K562 (cell line): ENCODE results near the gene BRD7. TPM values are rescaled to one million over a fixed set of nuclear protein-coding genes. Genes with fewer than 3 reads are reported as not detected.

Experiments used
- ATAC-seq: fragments of 200-7000 bp; cut with Tn5 transposase; 3 replicates; pipeline ENCODE4 v1.9.1; 2020; ENCODE audit warnings: moderate library complexity
- BruUV-seq: library from RNA; stranded (reverse); fragments of 400-500 nt; replicated peaks from 2 replicates; lab custom pipeline; 2021; lab: Mats Ljungman, UMichigan
- CTCF ChIA-PET: fragments of 300-600 bp; formaldehyde crosslinking; extraction: SDS; loops from one replicate; lab custom pipeline; 2021; ENCODE audit warnings: low intra/inter-chr PET ratio; lab: Yijun Ruan, JAX
- POLR2A ChIA-PET: fragments of 300-600, 350-650 bp; sonication (Branson Sonifier 250); formaldehyde crosslinking; extraction: SDS; loops from one replicate; lab custom pipeline; 2021; ENCODE audit warnings: antibody characterized with exemption, inconsistent platforms; lab: Yijun Ruan, JAX
- DNase-seq, 4 experiments: peaks; one replicate each; pipeline versions ENCODE4 v3.0.0 to v3.0.0-alpha.2; 2011 to 2018; ENCODE audit warnings: low spot score in 3 of 4, mixed read lengths in 3 of 4; ENCODE audit errors: extremely low read depth in 1 of 4
- FAIRE-seq: peaks from 2 replicates; lab custom pipeline; 2011; peaks lifted over from hg19 to GRCh38; lab: Jason Lieb, UNC
- H2AFZ ChIP-seq: 2 replicates; pipeline ENCODE4 v1.6.0; 2011; ENCODE audit warnings: low read depth, low read length, control low read depth, inconsistent platforms
- H3K27ac ChIP-seq: fragments of 200-600 bp; 3 replicates; pipeline ENCODE4 v1.8.0; 2011; ENCODE audit warnings: low read depth, mild to moderate bottlenecking, control low read depth, inconsistent platforms, low read length, moderate library complexity, mixed read lengths; ENCODE audit errors: extremely low read depth
- H3K27me3 ChIP-seq, 2 experiments: fragments of 300-600 bp in 1 of 2; 2 replicates in 1 of 2; 3 replicates in 1 of 2; pipeline versions ENCODE4 v1.6.0 to v1.8.0; 2011; ENCODE audit warnings: inconsistent platforms in 2 of 2, low read length in 2 of 2, mild to moderate bottlenecking in 1 of 2, mixed read lengths in 1 of 2, moderate library complexity in 1 of 2; ENCODE audit not compliant: control insufficient read depth in 2 of 2, insufficient read depth in 2 of 2
- H3K36me3 ChIP-seq: fragments of 300-600 bp; 3 replicates; pipeline ENCODE4 v1.8.0; 2011; ENCODE audit warnings: mild to moderate bottlenecking, low read length, inconsistent platforms; ENCODE audit not compliant: control insufficient read depth, insufficient read depth
- H3K4me1 ChIP-seq, 2 experiments: fragments of 200-600 bp in 1 of 2; replicated peaks in 1 of 2; 2 replicates in 1 of 2; 3 replicates in 1 of 2; pipeline versions ENCODE4 v1.5.1 to v1.8.0; 2011; ENCODE audit warnings: inconsistent platforms in 2 of 2, low read length in 2 of 2, mild to moderate bottlenecking in 1 of 2, mixed read lengths in 1 of 2, moderate library complexity in 1 of 2; ENCODE audit not compliant: control insufficient read depth in 2 of 2, insufficient read depth in 2 of 2
- H3K4me2 ChIP-seq: 2 replicates; pipeline ENCODE4 v1.6.1; 2011; ENCODE audit warnings: low read length, control low read depth, inconsistent platforms, mixed read lengths; ENCODE audit not compliant: insufficient read depth
- H3K4me3 ChIP-seq: fragments of 200-600 bp; sonication (generic), shearing (Covaris generic); 2 replicates; pipeline ENCODE4 v1.5.1; 2016; ENCODE audit warnings: control low read depth, inconsistent platforms
- H3K79me2 ChIP-seq: fragments of 200-600 bp; 3 replicates; pipeline ENCODE4 v1.8.0; 2011; ENCODE audit warnings: low read length, inconsistent platforms; ENCODE audit not compliant: control insufficient read depth, insufficient read depth
- H3K9ac ChIP-seq, 2 experiments: 2 replicates each; pipeline versions ENCODE4 v1.6.0 to v1.6.1; 2011; ENCODE audit warnings: low read depth in 2 of 2, low read length in 2 of 2, control low read depth in 1 of 2, inconsistent platforms in 1 of 2, mild to moderate bottlenecking in 1 of 2, mixed read lengths in 1 of 2; ENCODE audit not compliant: insufficient read depth in 1 of 2
- H3K9me1 ChIP-seq: one replicate; pipeline ENCODE4 v1.6.0; 2011; ENCODE audit warnings: inconsistent platforms, mild to moderate bottlenecking, low read length, moderate library complexity; ENCODE audit not compliant: control insufficient read depth, insufficient read depth
- H3K9me3 ChIP-seq: replicated peaks from 2 replicates; pipeline ENCODE4 v1.5.1; 2011; ENCODE audit warnings: low read depth, low read length, inconsistent platforms; ENCODE audit not compliant: control insufficient read depth, insufficient read depth
- H4K20me1 ChIP-seq: replicated peaks from 2 replicates; pipeline ENCODE4 v1.6.1; 2011; ENCODE audit warnings: low read length, inconsistent platforms, mixed read lengths; ENCODE audit not compliant: control insufficient read depth, insufficient read depth
- CBFA2T2 ChIP-seq: fragments of 450-650 bp; conservative IDR thresholded peaks from 2 replicates; pipeline ENCODE4 v1.6.1; 2017; ENCODE audit warnings: mild to moderate bottlenecking
- CBX3 ChIP-seq, 2 experiments: IDR thresholded peaks; 1 replicate in 1 of 2; 2 replicates in 1 of 2; pipeline ENCODE4 v1.6.1; 2012; ENCODE audit warnings: inconsistent platforms in 2 of 2, low read length in 2 of 2, borderline replicate concordance in 1 of 2, control low read depth in 1 of 2
- DACH1 ChIP-seq: fragments of 450-650 bp; IDR thresholded peaks from 2 replicates; pipeline ENCODE4 v1.6.1; 2018; ENCODE audit not compliant: partially characterized antibody
- FOXJ2 ChIP-seq: fragments of 200-800 bp; sonication (Bioruptor generic); IDR thresholded peaks from 2 replicates; pipeline ENCODE4 v1.6.1; 2016; ENCODE audit warnings: missing genetic modification characterization, missing compliant biosample characterization
- GATA2 ChIP-seq: sonication (generic); formaldehyde crosslinking; IDR thresholded peaks from 2 replicates; pipeline ENCODE4 v1.4.0; 2020; ENCODE audit warnings: mild to moderate bottlenecking, missing genetic modification reagents
- GATAD2B ChIP-seq: fragments of 450-650 bp; IDR thresholded peaks from 2 replicates; pipeline ENCODE4 v1.6.1; 2017; ENCODE audit warnings: mild to moderate bottlenecking, borderline replicate concordance
- RBBP5 ChIP-seq: fragments of 200-600 bp; sonication (generic); IDR thresholded peaks from 2 replicates; pipeline ENCODE4 v1.6.1; 2012; ENCODE audit warnings: borderline replicate concordance, mild to moderate bottlenecking, low read length, control low read depth, inconsistent platforms; ENCODE audit not compliant: insufficient read depth, poor library complexity, severe bottlenecking
- STAG1 ChIP-seq: sonication (generic); formaldehyde crosslinking; IDR thresholded peaks from 2 replicates; pipeline ENCODE4 v1.5.0; 2020; ENCODE audit warnings: missing genetic modification reagents, borderline replicate concordance
- ZC3H4 ChIP-seq: sonication (generic); formaldehyde crosslinking; IDR thresholded peaks from 2 replicates; pipeline ENCODE4 v1.9.0; 2021; ENCODE audit warnings: missing genetic modification reagents, borderline replicate concordance
- ZNF668 ChIP-seq: fragments of 250-450 bp; sonication (Bioruptor Pico); IDR thresholded peaks from 2 replicates; pipeline ENCODE4 v1.8.0; 2022; ENCODE audit warnings: mild to moderate bottlenecking, inconsistent platforms
- ZNF764 ChIP-seq: fragments of 250-450 bp; sonication (Bioruptor Pico); IDR thresholded peaks from 2 replicates; pipeline ENCODE4 v1.4.0; 2020; ENCODE audit warnings: low read depth, mild to moderate bottlenecking, moderate library complexity
- WGBS: fragments of 100-300 bp; shearing (Covaris generic); methylation state at CpG from one replicate; pipeline ENCODE4 v1.1.6; 2016; ENCODE audit warnings: low coverage, mixed read lengths; ENCODE audit not compliant: insufficient coverage; ENCODE audit errors: missing lambda C conversion rate; 5-methylcytosine and 5-hydroxymethylcytosine counted together
- in situ Hi-C: fragments of 300-500 bp; cut with MboI; formaldehyde crosslinking; loops from 4 replicates; pipeline ENCODE4 v1.15.0; 2018; ENCODE audit warnings: inconsistent platforms, mixed read lengths
- intact Hi-C: fragments of 100-400 bp; cut with micrococcal nuclease; formaldehyde crosslinking; loops from 2 replicates; pipeline ENCODE4 v1.14.2; 2022
- polyA plus RNA-seq, 8 experiments: library from polyadenylated mRNA; depleted of rRNA in 4 of 8; stranded (reverse) in 5 of 8; unstranded in 3 of 8; fragments of >200 nt; fragmentation: Nextera tagmentation in 2 of 8; fragmentation: Illumina TruSeq in 1 of 8; extraction: Ambion mirVana in 2 of 8; extraction: Trizol in 1 of 8; gene quantifications; 2 replicates each; pipeline versions ENCODE4 v1.2.1 to v1.2.3, GENCODE V29; 2011 to 2014; ENCODE audit warnings: inconsistent platforms in 1 of 8, missing spikeins in 1 of 8
- total RNA-seq, 7 experiments: library from RNA; depleted of rRNA in 6 of 7; stranded (reverse); fragments of >200 nt in 6 of 7; fragmentation: Illumina TruSeq in 2 of 7; extraction: Trizol in 2 of 7; gene quantifications; 2 replicates each; pipeline versions ENCODE4 v1.2.1 to v1.2.3, GENCODE V29; 2011 to 2021; ENCODE audit warnings: low replicate concordance in 1 of 7
- TF ChIP-seq, protein P1 (sequence below), 2 experiments: IDR thresholded peaks in 1 of 2; conservative IDR thresholded peaks in 1 of 2; 2 replicates each; pipeline ENCODE4 v1.6.1; 2016; ENCODE audit warnings: low read depth in 2 of 2, mild to moderate bottlenecking in 1 of 2, missing compliant biosample characterization in 1 of 2, missing genetic modification characterization in 1 of 2, moderate library complexity in 1 of 2
- TF ChIP-seq, protein P2 (sequence below): fragments of 450-650 bp; IDR thresholded peaks from 2 replicates; pipeline ENCODE4 v1.6.1; 2016; ENCODE audit warnings: antibody characterized with exemption
- TF ChIP-seq, protein P3 (sequence below): fragments of 200-400 bp; formaldehyde crosslinking; IDR thresholded peaks from 2 replicates; pipeline ENCODE4 v1.6.1; 2017; ENCODE audit warnings: mild to moderate bottlenecking, low read depth, low read length, moderate library complexity

Gene BRD7
- total and polyA plus RNA-seq, 9 of the 15 experiments (the other 6 are each of a cell fraction or from before 2014, with no cell fraction given), result 20.6 to 101 (median 68.7) TPM

DNA sequence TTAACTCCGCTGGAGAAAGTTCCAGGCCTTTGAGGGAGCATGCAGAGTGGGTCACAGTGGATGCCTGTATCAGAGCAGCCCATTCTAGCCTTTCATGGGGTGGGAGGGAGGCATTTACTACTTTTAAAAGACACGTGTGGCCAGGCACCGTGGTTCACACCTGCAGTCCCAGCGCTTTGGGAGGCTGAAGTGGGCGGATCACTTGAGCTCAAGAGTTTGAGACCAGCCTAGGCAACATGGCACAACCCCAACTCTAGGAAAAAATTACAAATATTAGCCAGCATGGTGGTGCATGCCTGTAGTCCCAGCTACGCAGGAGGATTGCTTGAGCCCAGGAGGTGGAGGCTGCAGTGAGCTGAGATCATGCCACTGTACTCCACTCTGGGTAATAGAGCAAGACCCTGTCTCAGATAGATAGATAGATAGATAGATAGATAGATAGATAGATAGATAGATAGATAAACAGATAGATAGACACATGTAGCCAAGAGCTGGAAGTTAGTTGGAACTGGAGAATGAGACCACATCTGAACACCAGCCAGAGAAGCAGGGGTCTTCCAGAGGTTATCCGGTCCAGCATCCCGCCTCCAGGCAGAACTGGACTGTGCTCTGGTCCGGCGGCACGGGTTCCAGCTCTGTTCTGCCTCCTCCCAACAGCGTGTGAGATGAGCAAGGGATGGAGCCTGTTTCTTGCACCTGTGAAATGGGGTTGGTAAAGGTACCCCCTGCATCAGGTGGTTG, 98.8 kb downstream of the BRD7 start:
- in situ Hi-C loops, result loop anchor here (25.0 kb wide), 1 partner anchor 1658 kb away; the partner anchor contains the start of gene N4BP1
- no peak overlapping the region for H3K4me3 ChIP-seq
- TF ChIP-seq FOXJ2 (no peak), ZC3H4 (CRISPR knock-in tag) (no peak), GATAD2B (peak; percentile 67; the same call in 1 of the 2 replicates), STAG1 (CRISPR knock-in tag) (no peak), ZNF668 (CRISPR knock-in tag) (no peak), GATA2 (CRISPR knock-in tag) (peak; percentile 48; the same call in 1 of the 2 replicates), DACH1 (peak; percentile 98), RBBP5 (no peak), ZNF764 (CRISPR knock-in tag) (no peak), CBFA2T2 (no peak), CBX3 (IDR thresholded peaks at IDR 0.05; ENCODE audit: borderline replicate concordance in 1 of 2, low read length in 2 of 2) (no peak)
- TF ChIP-seq, protein P1, sequence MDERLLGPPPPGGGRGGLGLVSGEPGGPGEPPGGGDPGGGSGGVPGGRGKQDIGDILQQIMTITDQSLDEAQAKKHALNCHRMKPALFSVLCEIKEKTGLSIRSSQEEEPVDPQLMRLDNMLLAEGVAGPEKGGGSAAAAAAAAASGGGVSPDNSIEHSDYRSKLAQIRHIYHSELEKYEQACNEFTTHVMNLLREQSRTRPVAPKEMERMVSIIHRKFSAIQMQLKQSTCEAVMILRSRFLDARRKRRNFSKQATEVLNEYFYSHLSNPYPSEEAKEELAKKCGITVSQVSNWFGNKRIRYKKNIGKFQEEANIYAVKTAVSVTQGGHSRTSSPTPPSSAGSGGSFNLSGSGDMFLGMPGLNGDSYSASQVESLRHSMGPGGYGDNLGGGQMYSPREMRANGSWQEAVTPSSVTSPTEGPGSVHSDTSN (CRISPR knock-in tag; IDR thresholded peaks at IDR 0.05; ENCODE audit: low read depth), result no peak
- TF ChIP-seq, protein P1 (tag; conservative IDR thresholded peaks at IDR 0.05; ENCODE audit: low read depth), result no peak
- TF ChIP-seq, protein P2, sequence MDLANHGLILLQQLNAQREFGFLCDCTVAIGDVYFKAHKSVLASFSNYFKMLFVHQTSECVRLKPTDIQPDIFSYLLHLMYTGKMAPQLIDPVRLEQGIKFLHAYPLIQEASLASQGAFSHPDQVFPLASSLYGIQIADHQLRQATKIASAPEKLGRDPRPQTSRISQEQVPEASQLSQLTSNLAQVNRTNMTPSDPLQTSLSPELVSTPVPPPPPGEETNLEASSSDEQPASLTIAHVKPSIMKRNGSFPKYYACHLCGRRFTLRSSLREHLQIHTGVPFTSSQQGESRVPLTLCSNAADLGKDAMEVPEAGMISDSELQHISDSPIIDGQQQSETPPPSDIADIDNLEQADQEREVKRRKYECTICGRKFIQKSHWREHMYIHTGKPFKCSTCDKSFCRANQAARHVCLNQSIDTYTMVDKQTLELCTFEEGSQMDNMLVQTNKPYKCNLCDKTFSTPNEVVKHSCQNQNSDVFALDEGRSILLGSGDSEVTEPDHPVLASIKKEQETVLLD, result peak; percentile 66; the same call in 1 of the 2 replicates
- TF ChIP-seq, protein P3, sequence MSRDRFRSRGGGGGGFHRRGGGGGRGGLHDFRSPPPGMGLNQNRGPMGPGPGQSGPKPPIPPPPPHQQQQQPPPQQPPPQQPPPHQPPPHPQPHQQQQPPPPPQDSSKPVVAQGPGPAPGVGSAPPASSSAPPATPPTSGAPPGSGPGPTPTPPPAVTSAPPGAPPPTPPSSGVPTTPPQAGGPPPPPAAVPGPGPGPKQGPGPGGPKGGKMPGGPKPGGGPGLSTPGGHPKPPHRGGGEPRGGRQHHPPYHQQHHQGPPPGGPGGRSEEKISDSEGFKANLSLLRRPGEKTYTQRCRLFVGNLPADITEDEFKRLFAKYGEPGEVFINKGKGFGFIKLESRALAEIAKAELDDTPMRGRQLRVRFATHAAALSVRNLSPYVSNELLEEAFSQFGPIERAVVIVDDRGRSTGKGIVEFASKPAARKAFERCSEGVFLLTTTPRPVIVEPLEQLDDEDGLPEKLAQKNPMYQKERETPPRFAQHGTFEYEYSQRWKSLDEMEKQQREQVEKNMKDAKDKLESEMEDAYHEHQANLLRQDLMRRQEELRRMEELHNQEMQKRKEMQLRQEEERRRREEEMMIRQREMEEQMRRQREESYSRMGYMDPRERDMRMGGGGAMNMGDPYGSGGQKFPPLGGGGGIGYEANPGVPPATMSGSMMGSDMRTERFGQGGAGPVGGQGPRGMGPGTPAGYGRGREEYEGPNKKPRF, result no peak

More for the DNA sequence above, 98.8 kb downstream of the BRD7 start:
- peak overlapping the region in 1 of 2 experiments; percentile 79; a peak in 1 of 4 replicates for H3K9ac ChIP-seq
- BruUV-seq, result no TSS peak
- no peak for ATAC-seq
- peaks cover 47 to 91% of the 10 kb centered on the region in 2 experiments for H3K4me1 ChIP-seq
- no peaks in the 10 kb centered on the region for H3K9me3 ChIP-seq
- H4K20me1 ChIP-seq, result peaks cover 16% of the 10 kb centered on the region; the same call in 1 of the 2 replicates
- H3K27me3 ChIP-seq, result no peaks in the 10 kb centered on the region
- H2AFZ ChIP-seq, result no peak overlapping the region
- no peak for DNase-seq
- ChIA-PET CTCF (no interaction called here), POLR2A (interaction anchor here (0.6 to 2.8 kb wide), 5 partner anchors 10 to 226 kb away, joined by 4 to 13 read pairs (median 5); no protein-coding TSS in a partner anchor)
- peaks cover 100% of the 10 kb centered on the region for H3K79me2 ChIP-seq
- intact Hi-C loops, result no loop called here
- 85% methylated on average over 12 of the region's 12 CpGs for WGBS
- peaks cover 3% of the 10 kb centered on the region for H3K9me1 ChIP-seq
- H3K27ac ChIP-seq, result no peak overlapping the region
- H3K4me2 ChIP-seq, result no peak overlapping the region
- peaks cover 42% of the 10 kb centered on the region; the same call in 2 of the 3 replicates for H3K36me3 ChIP-seq
- FAIRE-seq, result no peak
